ENCODE results near the gene UBE2I.

Gene UBE2I

DNA sequence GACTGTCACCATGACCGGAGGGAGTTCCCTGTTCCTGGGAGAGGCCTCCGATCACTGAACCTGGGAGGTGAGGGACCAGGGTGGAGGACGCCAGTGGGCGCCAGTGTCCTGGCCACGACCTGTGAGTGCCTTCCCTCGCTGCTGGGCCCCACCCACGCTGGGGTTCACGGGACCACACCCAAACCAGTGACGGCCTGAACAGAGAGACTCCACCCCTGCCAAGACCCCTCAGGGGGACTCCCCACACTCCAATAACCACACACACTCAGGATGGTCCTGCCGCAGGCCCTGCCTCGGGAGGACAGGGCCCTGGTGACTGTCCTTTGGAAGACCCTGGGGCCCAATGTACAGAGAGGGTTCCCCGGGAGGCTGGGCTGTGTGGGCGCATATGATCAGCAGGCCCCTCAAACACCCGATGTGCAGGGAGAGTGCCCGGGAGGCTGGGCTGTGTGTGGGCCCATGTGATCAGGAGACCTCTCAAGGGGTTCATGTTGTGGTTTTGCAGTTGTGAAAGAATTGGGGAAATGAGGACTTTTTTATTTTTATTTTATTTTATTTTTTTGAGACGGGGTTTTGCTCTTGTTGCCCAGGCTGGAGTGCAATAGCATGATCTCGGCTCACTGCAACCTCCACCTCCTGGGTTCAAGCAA is 27.0 kb upstream of the UBE2I start:
- no peaks in the 10 kb centered on the region for H3K27me3 ChIP-seq (ENCODE audit: insufficient read depth, low read length, poor library complexity)
- TF ChIP-seq, protein P1, sequence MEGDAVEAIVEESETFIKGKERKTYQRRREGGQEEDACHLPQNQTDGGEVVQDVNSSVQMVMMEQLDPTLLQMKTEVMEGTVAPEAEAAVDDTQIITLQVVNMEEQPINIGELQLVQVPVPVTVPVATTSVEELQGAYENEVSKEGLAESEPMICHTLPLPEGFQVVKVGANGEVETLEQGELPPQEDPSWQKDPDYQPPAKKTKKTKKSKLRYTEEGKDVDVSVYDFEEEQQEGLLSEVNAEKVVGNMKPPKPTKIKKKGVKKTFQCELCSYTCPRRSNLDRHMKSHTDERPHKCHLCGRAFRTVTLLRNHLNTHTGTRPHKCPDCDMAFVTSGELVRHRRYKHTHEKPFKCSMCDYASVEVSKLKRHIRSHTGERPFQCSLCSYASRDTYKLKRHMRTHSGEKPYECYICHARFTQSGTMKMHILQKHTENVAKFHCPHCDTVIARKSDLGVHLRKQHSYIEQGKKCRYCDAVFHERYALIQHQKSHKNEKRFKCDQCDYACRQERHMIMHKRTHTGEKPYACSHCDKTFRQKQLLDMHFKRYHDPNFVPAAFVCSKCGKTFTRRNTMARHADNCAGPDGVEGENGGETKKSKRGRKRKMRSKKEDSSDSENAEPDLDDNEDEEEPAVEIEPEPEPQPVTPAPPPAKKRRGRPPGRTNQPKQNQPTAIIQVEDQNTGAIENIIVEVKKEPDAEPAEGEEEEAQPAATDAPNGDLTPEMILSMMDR (IDR thresholded peaks at IDR 0.05; ENCODE audit: borderline replicate concordance, extremely low read depth, low read length, poor library complexity, severe bottlenecking): no peak
- no peak for ATAC-seq (ENCODE audit: insufficient read depth, low read depth)

DNA sequence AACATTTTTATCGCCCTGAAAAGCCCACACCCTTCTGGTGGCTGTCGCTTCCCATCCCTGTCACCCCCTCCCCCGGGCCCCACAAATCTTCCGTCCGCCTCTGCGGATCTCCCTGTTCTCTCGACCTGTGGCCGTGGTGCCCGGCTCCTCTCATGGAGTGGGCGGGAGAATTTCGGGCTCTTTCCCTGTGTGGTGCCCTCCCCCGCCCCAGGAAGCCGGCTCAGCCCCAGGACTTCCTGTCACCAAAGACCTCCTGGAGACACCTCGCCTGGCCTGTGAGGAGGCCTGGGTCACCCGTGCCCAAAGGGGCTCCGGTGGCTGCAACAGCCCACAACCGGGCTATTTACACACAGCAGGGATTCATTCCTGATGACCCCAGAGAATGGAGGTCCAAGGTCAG is 26.1 kb upstream of the UBE2I start:
- Histone ChIP-seq H3K79me2 (ENCODE audit: insufficient read depth, low read length) (no peaks in the 10 kb centered on the region), H3K4me3 (ENCODE audit: low read depth in 1 of 2, low read length in 2 of 2) (no peak overlapping the region), H3K9me3 (ENCODE audit: insufficient read depth, low read length, severe bottlenecking) (no peaks in the 10 kb centered on the region), H3K36me3 (ENCODE audit: insufficient read depth, low read length) (no peaks in the 10 kb centered on the region), H3K27ac (ENCODE audit: low read length) (no peak overlapping the region), H4K20me1 (ENCODE audit: insufficient read depth, low read length) (no peaks in the 10 kb centered on the region), H3K9ac (ENCODE audit: low read depth, low read length) (no peak overlapping the region), H3K27me3 (ENCODE audit: insufficient read depth, low read length, poor library complexity) (no peaks in the 10 kb centered on the region), H3K4me2 (ENCODE audit: insufficient read depth, low read length) (no peak overlapping the region), H2AFZ (ENCODE audit: low read depth, low read length) (no peak overlapping the region), H3K4me1 (ENCODE audit: insufficient read depth, low read length) (no peaks in the 10 kb centered on the region)
- no peak for DNase-seq
- TF ChIP-seq EZH2 (IDR thresholded peaks at IDR 0.05; ENCODE audit: borderline replicate concordance, low read depth, low read length, severe bottlenecking): no peak
- TF ChIP-seq, protein P1 (IDR thresholded peaks at IDR 0.05; ENCODE audit: borderline replicate concordance, extremely low read depth, low read length, poor library complexity, severe bottlenecking): no peak
- ATAC-seq (ENCODE audit: insufficient read depth, low read depth): no peak

More for the DNA sequence above, 27.0 kb upstream of the UBE2I start:
- no peak overlapping the region for H2AFZ ChIP-seq (ENCODE audit: low read depth, low read length)
- H3K9ac ChIP-seq (ENCODE audit: low read depth, low read length): no peak overlapping the region
- H4K20me1 ChIP-seq (ENCODE audit: insufficient read depth, low read length): no peaks in the 10 kb centered on the region
- no peak overlapping the region for H3K4me2 ChIP-seq (ENCODE audit: insufficient read depth, low read length)
- H3K9me3 ChIP-seq (ENCODE audit: insufficient read depth, low read length, severe bottlenecking): no peaks in the 10 kb centered on the region
- DNase-seq: no peak
- no peak overlapping the region for H3K27ac ChIP-seq (ENCODE audit: low read length)
- no peaks in the 10 kb centered on the region for H3K4me1 ChIP-seq (ENCODE audit: insufficient read depth, low read length)
- no peak overlapping the region for H3K4me3 ChIP-seq (ENCODE audit: low read depth in 1 of 2, low read length in 2 of 2)
- no peaks in the 10 kb centered on the region for H3K36me3 ChIP-seq (ENCODE audit: insufficient read depth, low read length)
- no peaks in the 10 kb centered on the region for H3K79me2 ChIP-seq (ENCODE audit: insufficient read depth, low read length)

DNA sequence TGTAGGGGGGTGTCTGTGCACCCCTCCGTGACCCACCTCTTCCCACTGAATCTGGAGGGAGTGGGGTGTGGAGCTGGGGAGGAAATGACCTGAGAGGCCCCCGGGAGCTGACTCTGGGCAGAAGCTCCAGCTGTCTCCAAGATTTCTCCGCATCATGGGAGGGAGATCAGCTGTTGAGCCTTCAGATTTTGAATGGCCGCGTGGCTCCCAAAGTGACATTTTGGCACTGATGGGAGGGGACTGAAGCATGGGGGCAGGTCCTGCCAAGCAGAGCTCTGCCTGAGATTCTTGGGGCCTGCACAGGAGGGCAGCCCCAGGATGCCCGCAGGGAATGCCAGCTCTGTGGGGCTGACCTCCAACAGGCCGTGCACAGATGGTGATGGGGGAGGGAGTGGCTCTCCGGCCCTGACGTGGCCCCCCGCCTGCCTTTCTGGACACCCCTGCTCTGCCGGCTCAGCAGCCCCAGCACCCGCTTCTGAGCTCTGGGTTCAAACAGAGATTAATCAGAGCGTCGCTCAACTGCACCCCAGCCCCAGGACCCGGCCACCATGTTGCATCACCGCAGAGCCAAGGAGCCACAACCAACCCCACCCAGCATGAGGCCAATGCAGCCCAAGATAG is 25.3 kb upstream of the UBE2I start:
- DNase-seq (no peak), ATAC-seq (ENCODE audit: insufficient read depth, low read depth) (no peak)
- H3K79me2 ChIP-seq (ENCODE audit: insufficient read depth, low read length): no peaks in the 10 kb centered on the region
- H4K20me1 ChIP-seq (ENCODE audit: insufficient read depth, low read length): no peaks in the 10 kb centered on the region
- no peak overlapping the region for H3K9ac ChIP-seq (ENCODE audit: low read depth, low read length)
- no peaks in the 10 kb centered on the region for H3K4me1 ChIP-seq (ENCODE audit: insufficient read depth, low read length)
- TF ChIP-seq, protein P1 (IDR thresholded peaks at IDR 0.05; ENCODE audit: borderline replicate concordance, extremely low read depth, low read length, poor library complexity, severe bottlenecking): no peak
- TF ChIP-seq EZH2 (IDR thresholded peaks at IDR 0.05; ENCODE audit: borderline replicate concordance, low read depth, low read length, severe bottlenecking): no peak
- H3K4me2 ChIP-seq (ENCODE audit: insufficient read depth, low read length): no peak overlapping the region
- no peaks in the 10 kb centered on the region for H3K36me3 ChIP-seq (ENCODE audit: insufficient read depth, low read length)
- no peak overlapping the region for H3K4me3 ChIP-seq (ENCODE audit: low read depth in 1 of 2, low read length in 2 of 2)
- no peak overlapping the region for H2AFZ ChIP-seq (ENCODE audit: low read depth, low read length)
- H3K27me3 ChIP-seq (ENCODE audit: insufficient read depth, low read length, poor library complexity): no peaks in the 10 kb centered on the region
- H3K9me3 ChIP-seq (ENCODE audit: insufficient read depth, low read length, severe bottlenecking): no peaks in the 10 kb centered on the region
- H3K27ac ChIP-seq (ENCODE audit: low read length): no peak overlapping the region
